GM21381 (cell line): Measurements from ENCODE around the gene PPP4C.
"Not testable (repeated sequence)": the region's sequence is repeated elsewhere in the genome, so short reads cannot be mapped to it uniquely, and the experiment has no call there.

Source experiments
- ATAC-seq: cut with Tn5 transposase; IDR thresholded peaks from one replicate; pipeline ENCODE4 v1.9.1; 2021; ENCODE audit warnings: mild to moderate bottlenecking, moderate library complexity; ENCODE audit not compliant: unreplicated experiment

Gene PPP4C

DNA sequence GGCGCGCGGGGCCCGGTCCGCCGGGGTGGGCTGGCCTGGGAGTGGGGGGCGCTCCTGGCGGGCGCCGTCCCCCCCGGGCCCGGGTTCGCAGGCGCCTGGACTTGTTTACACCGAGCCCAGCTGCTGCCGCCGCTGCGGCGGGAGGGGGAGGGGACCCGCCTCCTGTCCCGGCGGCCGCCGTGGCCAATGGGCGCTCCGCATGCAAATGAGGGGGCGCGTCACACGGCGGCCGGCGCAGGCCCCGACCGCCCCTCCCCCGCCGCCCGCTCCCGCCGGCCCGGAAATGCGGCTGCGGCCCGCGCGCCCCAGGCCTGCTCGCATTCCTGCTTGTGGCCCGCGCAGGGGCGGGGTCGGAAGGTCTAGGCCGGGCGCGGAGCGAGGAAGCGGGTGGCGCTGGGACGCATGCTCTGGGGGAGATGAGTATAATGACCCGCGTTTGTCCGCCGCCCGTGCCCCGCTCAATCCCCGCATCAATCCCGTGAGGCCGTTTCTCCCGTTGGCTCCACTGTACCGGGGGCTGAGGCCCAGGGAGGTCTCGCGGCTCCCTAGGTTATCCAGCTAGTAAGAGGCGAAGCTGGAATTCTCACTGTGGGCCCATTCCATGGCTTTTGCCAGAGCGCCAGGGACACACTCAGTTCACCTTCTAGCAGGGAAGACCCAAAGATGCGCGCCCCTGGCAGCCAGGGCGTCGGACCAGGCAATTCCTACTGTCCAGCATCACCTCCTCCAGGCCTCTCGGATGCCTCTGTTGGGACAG, 20.5 kb downstream of the PPP4C start, which contains the start of gene YPEL3:
TSS of gene YPEL3 (minus strand) at position 109 of the 757 bp plus-strand sequence. CDS start 731 bp downstream, outside the sequence.
- ATAC-seq = peak; percentile 43

- ATAC-seq = no peak
Observed at GRCh38 chr16:30096862-30097563, 21.2 kb downstream of the PPP4C start.

DNA sequence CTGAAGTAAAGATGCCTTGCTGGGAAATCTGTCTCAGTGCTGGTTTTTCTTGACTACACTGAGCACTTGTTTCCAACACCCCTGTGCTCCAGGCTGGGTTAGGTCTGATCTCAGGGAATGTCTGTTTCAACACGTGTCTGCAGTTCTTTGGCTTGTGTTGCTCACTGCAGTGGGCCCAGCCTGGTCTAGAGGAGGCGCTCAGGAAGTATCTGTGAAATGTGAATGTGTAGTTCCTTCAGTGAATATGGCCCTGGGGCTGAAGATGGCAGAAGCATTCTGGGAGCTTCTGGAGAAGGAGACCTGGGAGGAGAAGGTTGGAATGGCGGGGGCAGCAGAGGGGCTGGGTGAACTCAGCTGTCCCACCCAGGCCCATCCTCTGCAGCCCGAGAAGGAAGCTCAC, 28.3 kb downstream of the PPP4C start:
- ATAC-seq = no peak

DNA sequence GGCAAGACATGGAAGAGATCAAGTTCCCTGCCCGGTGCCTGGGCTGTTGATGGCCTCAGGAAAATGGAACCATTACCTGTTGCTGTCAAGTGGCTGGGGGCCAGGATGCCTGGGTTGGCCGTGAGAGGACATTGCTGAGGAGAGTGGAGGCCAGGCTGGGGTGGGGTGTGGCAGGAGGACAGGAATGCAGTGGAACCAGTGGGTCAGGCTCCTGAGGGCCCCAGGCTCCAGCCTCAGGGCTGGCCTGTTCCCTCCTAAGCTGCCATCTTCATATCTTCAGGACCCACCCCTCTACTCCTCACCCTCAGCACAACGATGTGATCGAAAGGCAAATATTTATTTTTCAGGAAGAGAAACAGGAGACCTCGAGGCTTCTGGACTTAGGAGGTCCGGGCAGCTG, 28.7 kb downstream of the PPP4C start:
- ATAC-seq = no peak

DNA sequence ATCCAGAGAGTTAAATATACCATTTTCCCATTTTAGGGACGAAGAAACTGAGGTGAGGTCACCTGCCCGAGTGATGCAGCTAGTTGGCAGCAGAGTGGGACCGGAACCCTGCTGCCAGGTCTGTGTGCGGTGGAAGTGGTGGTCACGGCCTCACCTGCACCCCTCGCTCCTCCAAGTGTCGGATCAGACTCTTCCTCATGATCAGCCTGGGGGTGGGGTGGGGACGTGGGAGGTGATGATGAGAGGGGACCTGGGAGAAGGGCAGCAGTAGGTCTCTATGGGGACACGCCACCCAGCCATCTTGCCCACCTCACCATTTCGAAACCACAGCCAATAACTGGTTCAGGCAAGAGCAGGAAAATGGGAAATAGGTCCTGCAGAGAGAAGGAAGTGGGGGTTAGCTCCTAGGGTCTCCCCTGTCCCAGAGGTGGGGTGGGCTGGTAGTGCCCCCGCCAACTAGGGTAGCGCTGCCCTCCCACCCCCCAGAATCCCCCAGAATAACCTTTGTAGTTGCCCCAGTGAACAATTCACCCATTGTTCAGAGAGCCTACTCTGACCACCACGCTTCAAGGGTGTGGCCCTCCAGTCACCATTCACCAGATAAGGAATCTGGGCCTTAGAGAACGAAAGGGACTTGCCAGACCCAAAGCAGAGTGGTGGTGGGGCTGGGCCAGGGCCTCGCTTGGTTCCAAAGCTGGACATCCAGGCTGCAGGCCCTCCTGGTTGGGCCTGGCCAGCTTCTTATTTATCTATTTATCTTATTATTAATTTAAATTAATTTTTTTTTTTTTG, 32.5 kb downstream of the PPP4C start:
- no peak for ATAC-seq

- ATAC-seq = no peak
Observed at GRCh38 chr16:30110661-30111060, 34.9 kb downstream of the PPP4C start.

DNA sequence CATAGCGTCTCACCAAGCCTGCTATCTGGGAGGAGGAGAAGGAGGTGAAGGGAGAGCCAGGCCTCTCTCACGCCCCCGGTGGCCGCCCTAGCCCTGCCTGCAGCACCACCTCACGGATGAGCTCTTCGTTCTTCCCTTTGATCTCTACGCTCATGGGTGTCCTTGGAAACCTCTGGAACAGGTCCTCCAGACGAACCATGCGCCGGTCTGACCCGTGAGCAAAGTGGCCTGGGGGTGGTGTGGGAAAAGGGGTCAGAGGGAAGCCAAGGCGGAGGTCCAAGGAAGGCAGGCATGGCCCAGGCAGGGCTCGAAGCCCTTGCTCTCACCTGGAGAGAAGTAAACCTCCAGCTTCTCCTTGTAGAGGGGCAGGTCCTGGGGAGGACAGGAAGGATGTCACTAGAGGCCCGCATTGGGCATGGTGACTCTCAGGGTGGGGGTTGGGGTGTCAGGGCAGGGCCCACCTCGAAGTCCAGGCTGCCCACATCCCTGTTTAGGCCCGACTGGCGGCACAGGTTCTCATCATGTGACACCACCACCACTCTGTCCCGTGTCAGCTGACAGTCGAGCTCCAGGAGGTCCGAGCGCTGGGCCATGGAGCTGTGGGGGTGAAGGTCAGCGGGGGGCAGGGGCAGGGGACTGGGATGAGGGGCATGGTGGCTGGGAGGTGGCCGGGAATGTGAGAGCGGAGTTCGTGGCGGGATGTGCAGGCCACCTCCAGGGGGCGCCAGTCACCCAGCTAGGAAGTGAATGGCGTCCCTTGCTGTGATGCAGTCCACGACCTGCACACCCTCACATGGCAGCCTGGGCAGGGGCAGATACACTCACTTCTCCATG, 36.6 kb downstream of the PPP4C start:
- ATAC-seq = no peak

DNA sequence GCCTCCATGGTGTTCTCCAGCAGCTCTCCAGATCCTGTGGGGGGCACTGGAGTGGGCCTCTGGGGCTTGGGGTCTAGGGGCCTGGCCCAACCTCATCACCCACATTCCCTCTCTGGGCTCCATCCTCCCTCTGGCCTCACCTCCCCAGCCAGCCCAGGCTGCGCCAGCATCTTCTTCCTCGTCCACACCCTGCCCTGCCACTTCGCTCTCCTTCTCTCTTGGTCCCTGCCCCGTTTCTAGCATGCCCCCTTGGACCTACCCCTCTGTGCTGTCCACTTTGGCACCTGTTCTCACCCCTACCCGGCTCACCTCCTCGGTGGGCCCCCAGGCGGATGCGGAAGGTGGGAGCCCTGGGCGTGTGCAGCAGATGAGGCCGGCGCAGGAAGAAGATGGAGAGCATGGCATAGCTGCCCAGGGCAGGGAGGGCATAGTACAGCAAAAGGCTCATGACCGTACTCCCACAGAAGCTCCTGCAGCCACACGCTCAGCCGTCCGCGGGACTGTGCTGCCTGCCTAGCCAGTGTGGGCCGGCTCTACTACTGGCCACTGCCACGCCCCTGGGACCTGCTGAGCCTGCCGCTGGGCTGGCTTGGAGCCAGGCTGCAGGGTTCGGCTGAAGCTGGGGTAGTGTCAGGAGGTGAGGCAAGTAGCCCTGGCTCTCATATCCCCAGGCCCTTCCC, 37.4 kb downstream of the PPP4C start, which contains the start of gene GDPD3:
TSS of gene GDPD3 (minus strand) at position 507 of the 680 bp plus-strand sequence. CDS start at position 448, 59 bp downstream.
- ATAC-seq = no peak

DNA sequence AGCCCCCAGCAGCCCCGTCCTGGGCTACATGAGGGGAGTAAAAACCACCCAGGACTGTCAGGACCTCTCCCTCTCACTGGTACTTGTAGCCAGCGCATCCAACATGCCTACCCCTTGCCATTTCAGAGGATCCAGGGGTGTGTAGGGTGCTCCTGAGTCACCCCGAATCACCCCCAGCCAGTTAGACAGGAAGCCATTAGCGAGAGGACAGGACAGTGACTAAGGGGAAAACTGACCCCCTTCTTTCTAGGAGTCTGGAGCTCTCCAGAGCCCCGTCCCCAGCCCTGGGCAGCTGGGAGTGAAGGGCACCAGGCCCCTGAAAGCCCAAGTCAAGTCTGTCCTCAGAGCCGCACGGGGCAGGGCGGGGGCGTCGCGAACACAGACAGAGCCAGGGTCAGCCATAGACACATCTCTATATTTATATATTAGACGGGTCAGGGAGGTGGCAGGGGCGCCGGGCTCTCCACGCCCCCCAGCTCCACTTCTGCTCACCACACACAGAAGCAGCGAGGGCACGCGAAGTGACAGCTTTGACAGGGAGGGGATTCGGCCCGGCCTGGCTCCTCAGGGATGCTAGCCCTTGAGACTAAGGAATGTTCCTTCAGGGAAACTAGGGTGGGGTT, 38.0 kb downstream of the PPP4C start:
- no peak for ATAC-seq

DNA sequence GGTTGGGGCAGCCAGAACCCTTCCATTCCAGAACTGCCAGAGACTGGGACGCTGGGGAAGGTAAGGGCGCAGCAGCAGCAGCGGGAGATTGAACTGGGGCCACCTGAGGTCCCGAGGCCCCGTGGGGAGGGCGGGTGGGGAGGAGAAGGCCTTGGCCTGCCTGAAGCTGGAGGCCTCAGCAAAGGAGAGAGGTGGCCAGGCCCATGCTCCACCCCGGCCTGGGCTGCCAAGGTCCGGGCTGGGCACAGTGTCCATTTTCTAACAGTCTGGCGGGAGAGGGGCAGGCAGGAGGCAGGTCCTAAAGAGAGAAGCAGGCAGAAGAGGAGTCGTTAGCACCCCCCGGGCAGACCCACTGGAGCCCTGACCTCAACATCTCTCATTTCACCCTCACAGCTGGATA, 38.6 kb downstream of the PPP4C start:
- no peak for ATAC-seq

GRCh38 chr16:30114833-30115232, 39.0 kb downstream of the PPP4C start:
- not testable (repeated sequence) for ATAC-seq

- no peak for ATAC-seq
Observed at GRCh38 chr16:30115238-30115637, 39.4 kb downstream of the PPP4C start.

GRCh38 chr16:30116291-30117207, 40.8 kb downstream of the PPP4C start:
- no peak for ATAC-seq

GRCh38 chr16:30117768-30118167, 42.0 kb downstream of the PPP4C start:
- no peak for ATAC-seq

DNA sequence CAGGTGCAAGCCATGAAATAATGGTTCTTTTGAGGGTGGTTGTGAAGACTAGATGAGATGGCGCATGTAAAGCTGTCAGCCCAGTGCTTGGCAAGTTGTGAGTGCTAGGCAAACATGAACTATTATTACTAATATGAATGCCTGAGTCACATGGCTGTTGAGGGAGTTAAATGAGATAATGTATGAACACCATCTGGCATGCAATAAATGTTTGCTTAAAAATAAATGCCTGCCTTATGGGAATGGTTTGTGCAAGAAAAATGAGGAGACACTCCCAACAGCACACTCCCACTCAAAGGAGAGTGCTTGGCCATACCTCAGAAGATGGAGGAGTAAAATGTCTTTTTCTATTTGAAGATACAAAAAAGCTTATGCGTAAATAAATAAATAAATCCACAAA, 43.6 kb downstream of the PPP4C start:
- no peak for ATAC-seq

DNA sequence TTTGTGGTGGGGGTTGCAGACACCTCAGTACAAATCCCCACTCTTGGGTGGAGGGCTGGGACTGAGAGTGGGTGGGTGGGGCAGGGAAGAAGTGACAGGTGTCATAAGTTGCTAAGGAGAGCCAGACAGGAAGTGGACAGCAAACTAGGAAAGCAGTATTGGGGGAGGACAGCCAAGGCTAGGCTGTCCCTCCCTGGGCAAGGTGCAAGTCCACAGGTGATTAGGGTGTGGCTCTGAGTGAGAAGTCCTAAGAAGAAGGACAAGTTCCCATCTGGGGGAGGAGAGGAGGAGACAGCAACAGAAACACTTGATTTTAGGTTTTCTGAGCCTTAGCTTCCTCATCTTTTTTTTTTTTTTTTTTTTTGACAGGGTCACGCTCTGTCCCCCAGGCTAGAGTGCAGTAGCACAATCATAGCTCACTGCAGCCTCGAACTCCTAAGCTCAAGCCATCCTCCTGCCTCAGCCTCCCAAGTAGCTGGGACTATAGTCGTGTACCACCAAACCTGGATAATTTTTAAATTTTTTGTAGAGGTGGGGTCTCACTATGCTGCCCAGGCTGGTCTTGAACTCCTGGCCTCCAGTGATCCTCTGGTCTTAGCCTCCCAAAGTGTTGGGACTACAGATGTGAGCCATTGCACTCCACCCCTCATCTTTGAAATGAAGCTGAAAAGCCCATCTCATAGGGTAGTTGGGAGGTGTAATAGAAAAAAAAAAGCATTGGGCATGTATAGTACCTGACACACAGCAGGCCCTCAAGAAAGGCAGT, 44.7 kb downstream of the PPP4C start:
- no peak for ATAC-seq

- ATAC-seq = no peak
Observed at GRCh38 chr16:30121741-30122571, 46.2 kb downstream of the PPP4C start.
